HEK293T (cell line): ENCODE results near the gene RPS19.

Source experiments
- ARNT ChIP-seq: fragments of 450-650 bp; IDR thresholded peaks from 2 replicates; pipeline ENCODE4 v1.6.1; 2017; ENCODE audit warnings: mild to moderate bottlenecking
- BHLHE40 ChIP-seq: fragments of 450-650 bp; IDR thresholded peaks from 2 replicates; pipeline ENCODE4 v1.6.1; 2016; ENCODE audit warnings: mild to moderate bottlenecking, moderate library complexity, borderline replicate concordance
- ELF4 ChIP-seq: fragments of 450-650 bp; IDR thresholded peaks from 2 replicates; pipeline ENCODE4 v1.6.1; 2017; ENCODE audit warnings: antibody characterized with exemption
- FOXA1 ChIP-seq: fragments of 450-650 bp; IDR thresholded peaks from 2 replicates; pipeline ENCODE4 v1.6.1; 2016; ENCODE audit warnings: mild to moderate bottlenecking
- FOXK2 ChIP-seq: fragments of 450-650 bp; IDR thresholded peaks from 2 replicates; pipeline ENCODE4 v1.6.1; 2016; ENCODE audit warnings: mild to moderate bottlenecking
- NFRKB ChIP-seq: fragments of 450-650 bp; IDR thresholded peaks from 2 replicates; pipeline ENCODE4 v1.6.1; 2016; ENCODE audit warnings: mild to moderate bottlenecking, moderate library complexity
- SP1 ChIP-seq: fragments of 450-650 bp; IDR thresholded peaks from 2 replicates; pipeline ENCODE4 v1.6.1; 2017
- SUZ12 ChIP-seq: fragments of 450-650 bp; IDR thresholded peaks from 2 replicates; pipeline ENCODE4 v1.6.1; 2016; ENCODE audit warnings: mild to moderate bottlenecking

DNA sequence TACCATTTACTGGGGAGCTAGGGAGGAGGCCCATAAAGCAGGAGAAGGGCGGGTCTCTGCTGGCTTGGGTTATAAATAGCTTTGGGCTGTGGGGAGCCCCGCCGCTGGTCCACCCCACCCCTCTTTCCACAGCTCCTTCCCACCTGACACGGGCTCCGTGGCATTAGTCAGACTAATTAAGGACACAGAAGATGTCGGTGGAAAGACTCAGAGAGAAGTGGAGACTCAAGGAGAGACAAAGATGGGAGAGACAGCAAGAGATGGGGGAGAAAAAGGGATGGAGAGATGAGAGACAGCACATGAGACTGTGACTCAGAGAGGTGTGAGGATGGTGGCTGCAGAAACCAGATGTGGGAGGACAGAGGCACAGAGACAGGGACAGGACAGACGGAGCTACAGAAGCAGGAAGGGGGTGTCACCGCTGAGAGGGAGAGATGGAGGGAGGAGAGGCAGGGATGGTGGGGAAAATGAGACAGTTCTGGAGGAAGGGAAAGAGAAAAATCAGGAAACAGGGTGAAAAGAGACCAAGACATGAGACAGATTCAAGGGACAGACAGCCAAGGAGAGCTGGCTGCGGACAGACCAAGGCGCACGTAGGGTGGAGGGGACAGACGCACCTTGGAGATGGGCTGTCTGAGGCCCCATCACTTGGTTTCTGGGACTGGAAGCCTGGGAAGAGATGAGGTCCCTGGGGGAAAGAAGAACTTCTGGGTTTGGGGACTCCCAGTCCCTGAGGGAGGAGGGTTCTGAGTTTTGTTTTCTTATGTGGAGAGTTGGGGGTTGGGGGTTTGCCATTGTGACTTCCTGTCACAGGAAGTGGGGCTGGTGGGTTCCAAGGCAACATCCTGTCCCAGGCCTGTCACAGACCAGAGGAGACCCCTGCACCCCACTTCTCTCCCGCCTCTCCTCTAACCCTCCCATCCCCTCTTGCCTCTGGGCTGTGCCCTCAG is 27.0 kb downstream of the RPS19 start:
- TF ChIP-seq SP1 (no peak), NFRKB (no peak), BHLHE40 (no peak), FOXK2 (no peak), ARNT (no peak), SUZ12 (no peak), ELF4 (no peak), FOXA1 (no peak)
